ENCODE results near the gene THUMPD3. TPM values are rescaled to one million over a fixed set of nuclear protein-coding genes. Genes with fewer than 3 reads are reported as not detected.

Gene THUMPD3
- polyA plus RNA-seq, 6 donors from 2014 or later = 9.6 to 21.5 (median 17.5) TPM

DNA sequence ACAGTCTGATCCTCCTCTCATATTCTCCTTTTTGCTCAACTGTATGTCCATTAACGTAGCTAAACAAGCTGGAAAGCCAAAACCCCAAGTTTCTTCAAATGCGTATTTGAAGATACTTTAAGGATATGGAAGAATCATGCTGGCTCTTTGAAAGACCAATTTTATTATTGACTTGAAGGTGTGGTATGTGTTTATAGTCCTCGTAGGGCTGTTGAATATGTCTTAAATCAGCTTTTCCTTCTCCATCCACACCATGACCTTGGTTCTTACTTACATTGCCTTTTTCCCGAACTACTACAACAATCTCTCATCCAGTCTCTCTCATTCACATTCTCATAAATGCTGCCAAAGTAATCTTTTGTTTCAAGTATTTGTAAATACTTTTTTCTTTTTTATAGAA is 19.7 kb upstream of the THUMPD3 start:
- Mint-ChIP-seq H3K27me3 (peaks cover 0 to 5% (median 0%) of the 10 kb centered on the region in 3 donors), H3K9me3 (no peaks in the 10 kb centered on the region), H3K27ac (peak overlapping the region in 1 of 6 donors; percentile 52), H3K4me1 (peaks cover 0 to 5% (median 2%) of the 10 kb centered on the region in 3 donors), H3K36me3 (no peaks in the 10 kb centered on the region), H3K4me3 (no peak overlapping the region)
- no peak for DNase-seq
- no peak for ATAC-seq (ENCODE audit: low read depth in 2 of 2)

DNA sequence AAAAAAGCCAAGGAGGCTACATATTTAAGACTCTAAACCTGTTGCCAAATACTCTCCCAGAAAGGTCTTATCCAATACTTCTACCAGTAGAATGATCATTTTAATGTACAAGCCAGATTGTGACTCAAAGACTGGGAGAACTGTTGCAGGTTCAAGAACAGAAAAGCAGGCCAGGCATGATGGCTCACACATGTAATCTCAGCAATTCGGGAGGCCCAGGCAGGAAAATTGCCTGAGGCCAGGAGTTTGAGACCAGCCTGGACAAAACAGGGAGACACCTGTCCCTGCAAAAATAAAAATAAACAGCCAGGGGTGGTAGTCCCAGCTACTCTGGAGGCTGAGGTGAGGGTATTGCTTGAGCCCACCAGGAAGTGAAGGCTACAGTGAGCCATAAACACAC is 17.8 kb upstream of the THUMPD3 start:
- H3K4me1 Mint-ChIP-seq = peaks cover 0 to 5% (median 2%) of the 10 kb centered on the region in 3 donors
- ATAC-seq (ENCODE audit: low read depth in 2 of 2) (no peak), DNase-seq (no peak)
- peaks cover 0 to 4% (median 0%) of the 10 kb centered on the region in 3 donors for H3K27me3 Mint-ChIP-seq
- no peaks in the 10 kb centered on the region for H3K9me3 Mint-ChIP-seq
- H3K27ac Mint-ChIP-seq = no peak overlapping the region
- H3K36me3 Mint-ChIP-seq = no peaks in the 10 kb centered on the region
- H3K4me3 Mint-ChIP-seq = no peak overlapping the region

DNA sequence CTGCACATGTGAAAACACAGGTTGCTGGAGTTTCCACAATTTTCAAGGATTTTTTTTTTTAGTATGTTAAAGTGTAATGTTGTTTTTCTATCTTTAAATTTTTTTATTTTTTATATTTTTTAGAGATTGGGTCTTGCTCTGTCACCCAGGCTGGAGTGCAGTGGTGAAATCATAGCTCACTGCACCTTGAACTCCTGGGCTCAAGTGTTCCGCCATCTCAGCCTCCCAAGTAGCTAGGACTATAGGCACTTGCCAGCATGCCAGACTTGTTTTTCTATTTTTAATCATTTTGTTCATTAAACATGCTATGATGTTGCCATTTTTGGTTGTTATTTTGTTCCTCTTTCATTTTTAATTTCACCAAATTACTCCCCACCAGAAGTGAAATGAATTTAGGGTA is 16.7 kb upstream of the THUMPD3 start:
- Mint-ChIP-seq H3K4me3 (no peak overlapping the region), H3K36me3 (no peaks in the 10 kb centered on the region), H3K9me3 (no peaks in the 10 kb centered on the region), H3K27me3 (no peaks in the 10 kb centered on the region), H3K27ac (peak overlapping the region in 2 of 6 donors; percentile 17 to 53), H3K4me1 (peaks cover 0 to 5% (median 2%) of the 10 kb centered on the region in 3 donors)
- DNase-seq (no peak), ATAC-seq (ENCODE audit: low read depth in 2 of 2) (no peak)

DNA sequence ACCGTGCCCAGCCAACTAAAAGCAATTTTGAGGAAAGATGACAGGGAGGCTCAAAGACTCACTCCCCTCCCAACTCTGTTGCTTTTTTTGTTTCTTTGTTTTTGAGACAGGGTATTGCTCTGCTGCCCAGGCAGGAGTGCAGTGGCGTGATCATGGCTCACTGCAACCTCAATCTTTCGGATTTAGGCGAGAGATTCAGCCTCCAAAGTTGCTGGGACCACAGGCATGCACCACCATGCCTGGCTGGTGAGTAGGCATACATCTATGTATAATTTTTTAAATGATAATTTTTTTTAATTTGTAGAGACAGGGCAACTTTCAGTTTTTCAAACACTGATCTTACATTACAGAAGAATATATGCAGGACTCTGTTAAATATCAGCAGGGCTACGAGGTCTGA is 15.8 kb upstream of the THUMPD3 start:
- H3K9me3 Mint-ChIP-seq = no peaks in the 10 kb centered on the region
- no peaks in the 10 kb centered on the region for H3K36me3 Mint-ChIP-seq
- H3K27ac Mint-ChIP-seq = no peak overlapping the region
- ATAC-seq (ENCODE audit: low read depth in 2 of 2) (no peak), DNase-seq (no peak)
- H3K4me1 Mint-ChIP-seq = peaks cover 0 to 5% (median 2%) of the 10 kb centered on the region in 3 donors
- H3K4me3 Mint-ChIP-seq = no peak overlapping the region
- H3K27me3 Mint-ChIP-seq = no peaks in the 10 kb centered on the region

DNA sequence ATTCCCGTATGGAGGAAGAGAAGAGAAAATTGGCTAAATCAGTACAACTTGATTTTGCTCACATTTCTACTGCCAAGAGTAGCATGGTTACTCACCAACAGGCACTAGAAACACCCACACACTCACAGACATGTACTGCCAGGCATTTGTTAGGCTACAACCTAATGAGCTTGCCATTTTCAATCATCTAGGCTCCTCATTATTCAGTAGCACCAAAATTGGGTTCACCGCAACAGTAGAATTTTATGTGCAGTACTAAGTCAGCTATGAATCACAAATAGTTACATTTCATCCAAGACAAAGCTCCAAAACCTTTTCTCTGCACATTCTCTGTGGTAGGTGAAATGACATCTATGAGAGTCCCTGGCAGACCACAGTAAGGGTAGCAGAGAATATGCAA is 15.0 kb upstream of the THUMPD3 start:
- no peak for ATAC-seq (ENCODE audit: low read depth in 2 of 2)
- peak overlapping the region in 1 of 6 donors; percentile 0 for H3K27ac Mint-ChIP-seq
- H3K4me3 Mint-ChIP-seq = no peak overlapping the region
- peaks cover under 1 to 6% (median 2%) of the 10 kb centered on the region in 3 donors for H3K4me1 Mint-ChIP-seq
- H3K9me3 Mint-ChIP-seq = no peaks in the 10 kb centered on the region
- DNase-seq = no peak
- no peaks in the 10 kb centered on the region for H3K36me3 Mint-ChIP-seq
- no peaks in the 10 kb centered on the region for H3K27me3 Mint-ChIP-seq

DNA sequence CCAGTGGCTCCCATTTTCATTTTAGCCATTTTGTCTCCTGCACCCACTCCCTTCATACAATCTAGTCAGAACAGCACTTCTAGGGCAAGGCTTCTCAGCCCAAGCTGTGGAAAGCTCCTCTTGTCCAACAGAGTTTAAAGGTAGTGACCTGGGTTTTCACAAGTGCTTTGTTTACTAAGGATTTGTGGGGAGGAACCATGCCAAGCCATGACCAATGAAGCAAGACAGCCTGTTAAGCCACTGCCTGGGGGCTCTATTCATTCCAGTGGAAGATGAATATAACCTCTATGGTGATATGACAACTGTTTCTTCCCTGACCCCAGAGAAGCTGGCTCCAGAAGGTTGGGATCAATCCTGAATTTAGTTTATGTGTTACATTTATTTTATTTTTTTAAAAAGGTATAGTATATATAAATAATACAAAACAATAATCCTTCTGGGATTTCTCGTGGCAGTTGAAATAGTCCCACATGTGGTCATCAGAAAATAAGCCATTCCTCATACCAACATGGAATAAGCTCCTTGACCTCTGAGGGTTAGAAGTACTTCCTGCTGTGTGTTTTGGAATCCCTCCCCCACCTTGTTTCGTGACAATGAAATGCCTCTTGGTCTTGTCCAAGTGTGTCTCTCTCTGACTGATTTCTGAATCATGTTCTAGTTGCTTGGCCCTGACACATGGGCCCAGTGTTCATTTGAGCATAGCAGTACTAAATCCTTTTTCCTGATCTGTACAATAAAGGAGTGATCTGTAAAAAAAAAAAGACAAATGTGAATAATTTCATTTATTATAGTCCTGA is 13.3 kb upstream of the THUMPD3 start:
- Mint-ChIP-seq H3K9me3 (no peaks in the 10 kb centered on the region), H3K27ac (no peak overlapping the region)

DNA sequence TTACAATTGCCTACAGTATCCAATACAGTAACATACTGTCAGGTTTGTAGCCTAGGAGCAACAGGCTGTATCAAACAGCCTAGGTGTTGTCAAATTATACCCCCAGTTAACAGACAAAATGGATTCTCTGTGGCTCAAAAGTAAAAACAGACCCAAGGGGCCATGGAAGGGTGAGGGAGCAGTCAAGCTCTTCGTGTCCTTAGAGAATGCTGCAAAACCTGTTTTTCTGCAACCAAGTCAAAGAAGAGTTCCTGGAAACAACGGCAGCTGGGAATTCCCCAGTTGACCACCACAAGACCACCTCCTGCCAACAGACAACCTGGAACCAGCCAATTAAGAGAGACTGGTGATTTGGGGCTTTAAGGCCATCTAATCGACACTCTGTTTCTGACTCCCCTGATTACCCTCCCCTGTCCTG is 11.1 kb upstream of the THUMPD3 start:
- Mint-ChIP-seq H3K9me3 (no peaks in the 10 kb centered on the region), H3K36me3 (no peaks in the 10 kb centered on the region), H3K4me1 (peaks cover 20 to 24% (median 23%) of the 10 kb centered on the region in 3 donors), H3K27me3 (no peaks in the 10 kb centered on the region), H3K27ac (no peak overlapping the region), H3K4me3 (no peak overlapping the region)
- ATAC-seq (ENCODE audit: low read depth in 2 of 2) (no peak), DNase-seq (no peak)

More for the DNA sequence above, 13.3 kb upstream of the THUMPD3 start:
- no peaks in the 10 kb centered on the region for H3K36me3 Mint-ChIP-seq
- ATAC-seq (ENCODE audit: low read depth in 2 of 2) = no peak
- no peak overlapping the region for H3K4me3 Mint-ChIP-seq
- H3K4me1 Mint-ChIP-seq = peaks cover 10 to 20% (median 17%) of the 10 kb centered on the region in 3 donors
- H3K27me3 Mint-ChIP-seq = no peaks in the 10 kb centered on the region
- no peak for DNase-seq

DNA sequence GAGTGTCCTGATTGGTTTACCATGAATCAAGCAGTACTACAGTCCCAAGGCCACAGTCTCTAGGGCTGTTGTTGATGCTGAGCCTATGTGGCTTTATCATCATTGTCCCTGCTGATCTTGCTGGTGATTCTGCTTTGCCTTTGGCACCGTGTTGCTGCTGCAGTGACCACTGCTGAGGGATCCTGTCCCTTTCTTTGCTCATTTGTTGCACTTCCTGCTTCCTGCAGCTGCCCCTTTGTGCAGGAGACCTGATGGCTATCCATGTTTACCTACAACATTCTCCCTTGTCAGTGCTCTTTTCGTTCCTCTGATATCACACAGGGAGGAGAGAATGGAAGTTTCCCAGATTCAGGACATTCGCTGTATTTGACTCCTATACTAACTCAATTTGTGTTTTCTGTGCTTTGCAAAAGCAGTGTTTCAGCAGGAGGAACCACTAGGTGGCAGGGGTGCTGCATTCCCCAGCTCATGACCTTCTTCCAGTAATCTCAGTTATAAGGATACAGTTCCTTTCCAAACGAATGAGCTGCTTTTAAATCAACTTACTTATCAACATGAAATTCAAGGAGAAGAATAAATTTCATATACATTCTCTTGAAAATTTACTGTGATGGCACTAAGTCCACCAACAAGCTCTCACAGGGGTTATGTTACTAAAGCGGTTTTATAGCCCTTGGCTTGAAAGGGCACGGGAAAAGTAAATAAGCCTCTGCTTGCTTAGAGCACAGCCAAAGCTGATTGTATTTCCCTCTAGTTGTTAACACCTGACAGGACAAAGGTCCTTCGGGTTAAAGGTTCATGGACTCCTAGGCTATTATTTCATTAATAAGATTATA is 9.7 kb upstream of the THUMPD3 start:
- Mint-ChIP-seq H3K36me3 (no peaks in the 10 kb centered on the region), H3K9me3 (no peaks in the 10 kb centered on the region), H3K27me3 (no peaks in the 10 kb centered on the region), H3K4me3 (no peak overlapping the region), H3K4me1 (peaks cover 20 to 24% (median 23%) of the 10 kb centered on the region in 3 donors), H3K27ac (peak overlapping the region in 1 of 6 donors; percentile 68)
- DNase-seq (peak; percentile 44), ATAC-seq (ENCODE audit: low read depth in 2 of 2) (peak; percentile 52 to 60)

DNA sequence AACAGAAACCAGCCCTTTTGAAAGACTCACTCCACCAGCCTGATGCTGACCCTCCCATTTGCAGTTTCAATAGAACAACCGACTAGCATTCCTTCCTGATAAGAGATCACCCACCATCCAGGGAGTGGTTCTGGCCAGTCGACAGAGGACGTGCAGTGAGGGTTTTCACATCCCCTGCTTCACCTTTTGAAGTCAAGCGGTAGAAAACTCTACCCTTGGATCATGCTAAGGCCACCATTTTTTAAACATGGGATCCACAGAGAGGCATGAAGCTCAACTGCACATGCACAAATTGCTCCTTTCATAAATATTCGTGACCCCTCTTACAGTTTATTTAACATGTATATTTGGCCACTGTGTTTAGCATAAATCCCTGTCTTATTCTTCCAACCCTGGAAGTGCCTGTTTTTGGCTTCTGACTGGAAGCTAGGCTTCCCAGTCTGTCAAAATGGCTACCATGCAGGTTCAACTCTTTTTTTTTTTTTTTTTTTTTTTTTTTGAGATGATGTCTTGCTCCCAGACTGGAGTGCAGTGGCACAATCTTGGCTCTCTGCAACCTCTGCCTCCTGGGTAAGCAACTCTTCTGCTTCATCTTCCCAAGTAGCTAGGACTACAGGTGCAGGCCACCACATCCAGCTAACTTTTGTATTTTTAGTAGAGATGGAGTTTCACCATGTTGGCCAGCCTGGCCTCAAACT is 1.0 kb upstream of the THUMPD3 start:
- H3K36me3 Mint-ChIP-seq = no peaks in the 10 kb centered on the region
- no peak for ATAC-seq (ENCODE audit: low read depth in 2 of 2)
- peaks cover 0 to 22% (median 18%) of the 10 kb centered on the region in 3 donors for H3K4me1 Mint-ChIP-seq
- no peaks in the 10 kb centered on the region for H3K9me3 Mint-ChIP-seq
- no peaks in the 10 kb centered on the region for H3K27me3 Mint-ChIP-seq
- no peak for DNase-seq
- H3K4me3 Mint-ChIP-seq = peak overlapping the region in 5 of 8 donors; percentile 13 to 96 (median 72)
- H3K27ac Mint-ChIP-seq = peak overlapping the region in 3 of 6 donors; percentile 34 to 98 (median 97)

DNA sequence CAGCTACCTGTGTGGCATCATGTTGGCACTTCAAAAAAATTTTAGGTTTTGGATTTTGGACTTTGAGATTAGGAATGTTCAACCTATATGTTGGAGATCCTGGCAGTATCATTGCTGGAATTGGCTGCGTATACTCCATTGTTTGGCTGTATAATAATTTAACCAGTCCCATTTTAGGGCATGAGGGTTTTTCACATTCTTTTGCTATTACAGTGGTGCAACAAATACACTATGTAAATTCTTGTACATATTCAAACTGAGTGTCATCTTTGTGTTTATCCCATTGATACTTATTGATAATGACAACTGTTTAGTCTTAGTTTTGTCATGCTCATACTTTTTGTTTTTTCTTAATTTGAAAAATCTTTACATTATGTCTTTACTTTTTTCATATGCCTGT is 6.7 kb downstream of the THUMPD3 start:
- H3K9me3 Mint-ChIP-seq = no peaks in the 10 kb centered on the region
- no peak overlapping the region for H3K27ac Mint-ChIP-seq
- peaks cover 6 to 12% (median 10%) of the 10 kb centered on the region in 3 donors for H3K4me1 Mint-ChIP-seq

DNA sequence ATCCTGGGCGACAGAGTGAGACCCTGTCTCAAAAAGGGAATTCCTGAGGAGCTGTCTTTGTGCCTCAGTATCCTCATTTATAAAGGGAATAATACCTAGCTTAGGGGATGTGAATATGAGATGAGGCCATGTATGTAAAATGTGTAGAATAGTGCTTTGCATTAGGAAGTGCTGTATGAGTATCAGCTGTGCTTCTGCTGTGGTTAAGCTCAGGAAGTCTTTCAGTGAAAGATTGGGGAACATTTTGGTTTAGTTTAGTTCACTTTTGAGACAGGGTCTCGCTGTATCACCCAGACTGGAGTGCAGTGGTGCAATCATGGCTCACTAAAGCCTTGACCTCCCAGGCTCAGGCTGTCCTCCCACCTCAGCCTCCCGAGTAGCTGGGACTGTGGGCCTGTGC is 10.6 kb downstream of the THUMPD3 start:
- H3K27ac Mint-ChIP-seq = no peak overlapping the region
- peaks cover 23 to 33% of the 10 kb centered on the region in 2 donors for H3K36me3 Mint-ChIP-seq
- no peaks in the 10 kb centered on the region for H3K9me3 Mint-ChIP-seq
- no peaks in the 10 kb centered on the region for H3K27me3 Mint-ChIP-seq
- H3K4me3 Mint-ChIP-seq = no peak overlapping the region
- H3K4me1 Mint-ChIP-seq = peaks cover 5 to 13% (median 10%) of the 10 kb centered on the region in 3 donors
- ATAC-seq (ENCODE audit: low read depth in 2 of 2) = no peak
- no peak for DNase-seq

More for the DNA sequence above, 6.7 kb downstream of the THUMPD3 start:
- Mint-ChIP-seq H3K4me3 (no peak overlapping the region), H3K36me3 (peaks cover 12 to 15% of the 10 kb centered on the region in 2 donors), H3K27me3 (no peaks in the 10 kb centered on the region)
- no peak for DNase-seq
- ATAC-seq (ENCODE audit: low read depth in 2 of 2) = no peak

DNA sequence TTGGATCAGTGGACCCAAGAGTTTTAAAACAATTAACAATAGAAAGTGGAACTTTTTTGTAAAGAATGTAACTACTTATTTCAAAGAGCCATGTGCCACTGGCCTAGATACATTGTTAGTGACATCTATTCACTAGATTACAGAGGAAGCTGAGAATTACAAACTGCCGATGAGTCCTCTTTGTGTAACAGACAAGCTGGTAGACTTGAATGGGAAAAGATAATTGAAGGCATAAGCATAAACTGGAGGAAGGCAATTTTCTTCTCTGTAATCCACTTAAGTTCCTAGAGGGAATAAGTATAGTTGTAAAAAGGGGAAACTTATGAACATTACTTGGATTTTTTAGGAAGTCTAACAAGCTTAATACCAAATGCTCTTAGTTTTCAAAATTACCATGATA is 15.1 kb downstream of the THUMPD3 start:
- Mint-ChIP-seq H3K27ac (peak overlapping the region in 1 of 6 donors; percentile 62), H3K36me3 (peaks cover 24 to 31% of the 10 kb centered on the region in 2 donors)

DNA sequence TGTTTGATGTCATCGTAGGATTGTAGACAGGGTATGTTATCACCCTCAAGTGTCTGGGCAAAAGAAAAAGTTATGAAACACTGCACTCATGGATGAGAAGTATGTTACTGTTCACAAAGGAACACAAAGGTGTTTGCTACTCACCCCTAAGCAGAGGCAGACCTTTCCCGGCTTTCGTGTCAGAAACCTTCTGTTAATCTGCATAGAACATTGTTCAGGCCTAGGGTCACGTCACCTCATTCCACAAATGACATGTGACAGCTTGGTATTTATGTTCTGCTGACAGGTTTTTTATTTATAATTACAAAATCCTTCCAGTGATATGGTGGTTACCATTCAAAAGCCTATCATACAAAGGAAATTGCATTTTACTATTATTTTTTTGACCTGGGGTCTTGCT is 16.5 kb downstream of the THUMPD3 start:
- no peaks in the 10 kb centered on the region for H3K9me3 Mint-ChIP-seq
- H3K36me3 Mint-ChIP-seq = peaks cover 22 to 31% of the 10 kb centered on the region in 2 donors
- H3K27me3 Mint-ChIP-seq = no peaks in the 10 kb centered on the region
- peaks cover 0 to 13% (median 4%) of the 10 kb centered on the region in 3 donors for H3K4me1 Mint-ChIP-seq
- peak overlapping the region in 1 of 6 donors; percentile 85 for H3K27ac Mint-ChIP-seq
- H3K4me3 Mint-ChIP-seq = no peak overlapping the region
- no peak for DNase-seq
- ATAC-seq (ENCODE audit: low read depth in 2 of 2) = no peak

More for the DNA sequence above, 15.1 kb downstream of the THUMPD3 start:
- Mint-ChIP-seq H3K4me1 (peaks cover 0 to 13% (median 9%) of the 10 kb centered on the region in 3 donors), H3K27me3 (no peaks in the 10 kb centered on the region), H3K4me3 (no peak overlapping the region), H3K9me3 (no peaks in the 10 kb centered on the region)
- ATAC-seq (ENCODE audit: low read depth in 2 of 2) (no peak), DNase-seq (no peak)

All from naive B cell (primary cell).